Liver (tissue), 9 donors: ENCODE data around the gene PRSS16. TPM values are rescaled to one million over a fixed set of nuclear protein-coding genes. Genes with fewer than 3 reads are reported as not detected.
"Not testable (repeated sequence)": the region's sequence is repeated elsewhere in the genome, so short reads cannot be mapped to it uniquely, and the experiment has no call there.

Experiments
- DNase-seq: peaks from one replicate; pipeline ENCODE4 v3.0.0-alpha.2; 2017; ENCODE audit warnings: low spot score
- H3K27ac ChIP-seq, 2 donors: one replicate each; pipeline ENCODE4 v1.7.0; 2013; ENCODE audit warnings: inconsistent platforms in 2 of 2, low read length in 2 of 2, control low read depth in 1 of 2, low read depth in 1 of 2, mild to moderate bottlenecking in 1 of 2
- H3K27me3 ChIP-seq, 4 donors: one replicate each; pipeline versions ENCODE4 v1.6.1 to v1.7.0; 2013; ENCODE audit warnings: low read length in 3 of 4, inconsistent platforms in 1 of 4, mild to moderate bottlenecking in 1 of 4, moderate library complexity in 1 of 4; ENCODE audit not compliant: control insufficient read depth in 4 of 4, insufficient read depth in 4 of 4
- H3K36me3 ChIP-seq, 4 donors: one replicate each; pipeline versions ENCODE4 v1.6.1 to v1.7.0; 2013; ENCODE audit warnings: low read length in 3 of 4, mild to moderate bottlenecking in 3 of 4, low read depth in 1 of 4, moderate library complexity in 1 of 4; ENCODE audit not compliant: control insufficient read depth in 4 of 4, insufficient read depth in 3 of 4
- H3K4me1 ChIP-seq, 4 donors: one replicate each; pipeline versions ENCODE4 v1.6.1 to v1.7.0; 2013; ENCODE audit warnings: low read length in 3 of 4, mild to moderate bottlenecking in 3 of 4, moderate library complexity in 1 of 4; ENCODE audit not compliant: control insufficient read depth in 4 of 4, insufficient read depth in 4 of 4
- H3K4me3 ChIP-seq, 3 donors: one replicate each; pipeline versions ENCODE4 v1.6.1 to v1.7.0; 2013; ENCODE audit warnings: low read length in 3 of 3, control low read depth in 1 of 3, low read depth in 1 of 3, mild to moderate bottlenecking in 1 of 3
- H3K9ac ChIP-seq, 2 donors: one replicate each; pipeline ENCODE4 v1.7.0; 2013; ENCODE audit warnings: low read length in 2 of 2, mild to moderate bottlenecking in 2 of 2, moderate library complexity in 2 of 2, control low read depth in 1 of 2, low read depth in 1 of 2
- H3K9me3 ChIP-seq, 4 donors: one replicate each; pipeline versions ENCODE4 v1.6.1 to v1.7.0; 2013; ENCODE audit warnings: low read length in 3 of 4; ENCODE audit not compliant: control insufficient read depth in 4 of 4
- EGR1 ChIP-seq, 2 donors: IDR thresholded peaks; 2 replicates each; pipeline ENCODE4 v1.6.1; 2016 to 2018; ENCODE audit warnings: antibody characterized with exemption in 2 of 2, low read depth in 2 of 2
- FOXA1 ChIP-seq: IDR thresholded peaks from 2 replicates; pipeline ENCODE4 v1.6.1; 2016; ENCODE audit warnings: antibody characterized with exemption
- FOXA2 ChIP-seq: IDR thresholded peaks from 2 replicates; pipeline ENCODE4 v1.6.1; 2016; ENCODE audit warnings: antibody characterized with exemption
- GABPA ChIP-seq, 2 donors: IDR thresholded peaks in 1 of 2; conservative IDR thresholded peaks in 1 of 2; 2 replicates each; pipeline ENCODE4 v1.6.1; 2016; ENCODE audit warnings: antibody characterized with exemption in 2 of 2, mild to moderate bottlenecking in 1 of 2, moderate library complexity in 1 of 2
- HNF4A ChIP-seq, 2 donors: conservative IDR thresholded peaks; 2 replicates each; pipeline ENCODE4 v1.6.1; 2016; ENCODE audit warnings: antibody characterized with exemption in 2 of 2, mild to moderate bottlenecking in 2 of 2
- HNF4G ChIP-seq: IDR thresholded peaks from 2 replicates; pipeline ENCODE4 v1.6.1; 2016; ENCODE audit warnings: antibody characterized with exemption
- JUND ChIP-seq, 2 donors: IDR thresholded peaks; 2 replicates each; pipeline ENCODE4 v1.6.1; 2016; ENCODE audit warnings: antibody characterized with exemption in 2 of 2
- NR2F2 ChIP-seq: IDR thresholded peaks from 2 replicates; pipeline ENCODE4 v1.6.1; 2016; ENCODE audit warnings: antibody characterized with exemption
- RAD21 ChIP-seq, 2 donors: IDR thresholded peaks; 2 replicates each; pipeline ENCODE4 v1.6.1; 2016; ENCODE audit warnings: antibody characterized with exemption in 2 of 2, mild to moderate bottlenecking in 2 of 2
- RXRA ChIP-seq, 2 donors: IDR thresholded peaks; 2 replicates each; pipeline ENCODE4 v1.6.1; 2017 to 2018; ENCODE audit warnings: antibody characterized with exemption in 2 of 2, mild to moderate bottlenecking in 1 of 2
- TAF1 ChIP-seq: conservative IDR thresholded peaks from 2 replicates; pipeline ENCODE4 v1.6.1; 2016; ENCODE audit warnings: antibody characterized with exemption, mild to moderate bottlenecking
- YY1 ChIP-seq: IDR thresholded peaks from 2 replicates; pipeline ENCODE4 v1.6.1; 2016; ENCODE audit warnings: antibody characterized with exemption, mild to moderate bottlenecking
- WGBS: extraction: QIAGEN DNeasy Blood & Tissue Kit; methylation state at CpG from one replicate; pipeline ENCODE4 v1.1.7; 2013; 5-methylcytosine and 5-hydroxymethylcytosine counted together
- polyA plus RNA-seq, 2 donors: library from polyadenylated mRNA; stranded (reverse) in 1 of 2; unstranded in 1 of 2; fragments of 200-250 nt in 1 of 2; fragments of >200 nt in 1 of 2; fragmentation: Nextera tagmentation in 1 of 2; extraction: Ambion mirVana in 1 of 2; gene quantifications; one replicate each; pipeline versions ENCODE4 v1.2.1 to v1.2.3, GENCODE V29; 2013 to 2015
- total RNA-seq, 2 donors: library from RNA; depleted of rRNA; stranded (reverse); fragments of >200 nt; gene quantifications; one replicate each; pipeline ENCODE4 v1.2.3, GENCODE V29; 2014
- TF ChIP-seq, protein P1 (sequence below): fragments of 150-350 bp; IDR thresholded peaks from 2 replicates; pipeline ENCODE4 v1.5.1; 2017; ENCODE audit warnings: improper control_type of control experiment, low read depth, low read length; ENCODE audit not compliant: missing input control
- TF ChIP-seq, protein P2 (sequence below): IDR thresholded peaks from 2 replicates; pipeline ENCODE4 v1.6.1; 2016; ENCODE audit warnings: antibody characterized with exemption
- TF ChIP-seq, protein P3 (sequence below): IDR thresholded peaks from 2 replicates; pipeline ENCODE4 v1.6.1; 2016; ENCODE audit warnings: antibody characterized with exemption, mild to moderate bottlenecking
- donor health status: healthy.
- donor health status: healthy.
- donor health status: healthy.
- donor health status: healthy.
- donor health status: healthy.

Gene PRSS16
- total and polyA plus RNA-seq, 4 donors: 0.06 to 0.42 TPM; not detected in 2

DNA sequence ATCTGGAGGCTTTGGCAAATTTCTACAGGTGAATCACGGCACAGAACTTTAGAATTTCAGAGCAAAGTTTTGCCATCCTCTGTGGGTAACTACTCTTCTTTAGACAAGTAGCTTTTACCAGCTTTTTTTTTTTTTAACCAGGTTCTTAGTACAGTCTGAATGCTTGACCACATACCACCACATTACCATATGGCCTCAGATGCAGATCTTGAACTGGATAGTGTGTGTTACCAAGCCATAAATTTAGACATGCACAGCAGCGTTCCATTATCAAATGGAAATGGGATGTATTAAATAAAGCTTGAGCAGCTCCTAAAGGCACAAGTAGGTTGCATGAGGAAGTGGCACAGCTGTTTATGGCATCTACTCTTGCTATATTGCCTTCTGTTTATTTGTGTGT lies 38.3 kb upstream of the PRSS16 start (continued):
- TF ChIP-seq, protein P1, sequence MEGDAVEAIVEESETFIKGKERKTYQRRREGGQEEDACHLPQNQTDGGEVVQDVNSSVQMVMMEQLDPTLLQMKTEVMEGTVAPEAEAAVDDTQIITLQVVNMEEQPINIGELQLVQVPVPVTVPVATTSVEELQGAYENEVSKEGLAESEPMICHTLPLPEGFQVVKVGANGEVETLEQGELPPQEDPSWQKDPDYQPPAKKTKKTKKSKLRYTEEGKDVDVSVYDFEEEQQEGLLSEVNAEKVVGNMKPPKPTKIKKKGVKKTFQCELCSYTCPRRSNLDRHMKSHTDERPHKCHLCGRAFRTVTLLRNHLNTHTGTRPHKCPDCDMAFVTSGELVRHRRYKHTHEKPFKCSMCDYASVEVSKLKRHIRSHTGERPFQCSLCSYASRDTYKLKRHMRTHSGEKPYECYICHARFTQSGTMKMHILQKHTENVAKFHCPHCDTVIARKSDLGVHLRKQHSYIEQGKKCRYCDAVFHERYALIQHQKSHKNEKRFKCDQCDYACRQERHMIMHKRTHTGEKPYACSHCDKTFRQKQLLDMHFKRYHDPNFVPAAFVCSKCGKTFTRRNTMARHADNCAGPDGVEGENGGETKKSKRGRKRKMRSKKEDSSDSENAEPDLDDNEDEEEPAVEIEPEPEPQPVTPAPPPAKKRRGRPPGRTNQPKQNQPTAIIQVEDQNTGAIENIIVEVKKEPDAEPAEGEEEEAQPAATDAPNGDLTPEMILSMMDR: no peak
- TF ChIP-seq HNF4G (no peak), EGR1 (IDR thresholded peaks at IDR 0.05; ENCODE audit: low read depth in 2 of 2) (no peak), NR2F2 (no peak), TAF1 (no peak), JUND (IDR thresholded peaks at IDR 0.05) (no peak), FOXA2 (no peak), RAD21 (IDR thresholded peaks at IDR 0.05) (no peak)
- TF ChIP-seq, protein P2, sequence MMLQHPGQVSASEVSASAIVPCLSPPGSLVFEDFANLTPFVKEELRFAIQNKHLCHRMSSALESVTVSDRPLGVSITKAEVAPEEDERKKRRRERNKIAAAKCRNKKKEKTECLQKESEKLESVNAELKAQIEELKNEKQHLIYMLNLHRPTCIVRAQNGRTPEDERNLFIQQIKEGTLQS: no peak

DNA sequence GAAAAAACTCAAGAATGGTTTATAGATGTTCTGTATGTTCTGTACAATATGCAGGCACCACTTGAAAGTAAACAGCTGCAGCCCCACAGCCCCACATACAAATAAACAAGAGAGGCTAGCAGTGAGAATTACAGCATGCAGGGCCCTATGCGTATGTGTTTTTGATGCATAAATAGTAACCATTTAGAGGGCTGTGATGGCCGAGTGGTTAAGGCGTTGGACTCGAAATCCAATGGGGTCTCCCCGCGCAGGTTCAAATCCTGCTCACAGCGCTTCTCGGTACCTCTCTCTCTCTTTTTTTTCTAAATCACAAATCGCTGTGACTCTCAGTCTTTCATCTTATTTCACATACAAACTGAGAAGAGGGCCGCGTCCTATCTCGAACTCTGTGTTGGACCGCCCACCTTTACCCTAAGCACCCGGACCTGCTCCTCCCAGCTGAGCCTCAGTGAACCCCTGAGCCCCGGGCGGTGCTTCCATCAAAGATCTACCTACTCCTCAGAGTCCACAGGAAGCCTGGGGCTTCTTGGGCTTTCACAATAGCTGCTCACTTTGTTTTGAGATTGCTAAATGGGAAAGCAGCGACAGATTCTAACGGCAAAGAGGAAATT lies 37.7 kb upstream of the PRSS16 start:
- no peak overlapping the region for H3K4me3 ChIP-seq

DNA sequence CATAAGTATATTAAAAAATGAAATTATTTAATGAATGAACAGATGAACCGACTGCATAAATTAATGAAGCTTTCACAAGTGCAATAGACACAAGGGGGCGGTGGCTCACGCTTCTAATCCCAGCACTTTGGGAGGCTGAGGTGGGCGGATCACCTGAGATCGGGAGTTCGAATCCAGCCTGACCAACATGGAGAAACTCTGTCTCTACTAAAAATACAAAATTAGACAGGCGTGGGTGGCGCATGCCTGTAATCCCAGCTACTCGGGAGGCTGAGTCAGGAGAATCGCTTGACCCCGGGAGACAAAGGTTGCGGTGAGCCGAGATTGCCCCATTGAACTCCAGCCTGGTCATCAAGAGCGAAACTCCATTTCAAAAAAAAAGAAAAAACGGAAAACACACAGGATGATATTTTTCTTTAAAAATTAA lies 34.4 kb upstream of the PRSS16 start:
- H3K9me3 ChIP-seq: peaks cover 0 to 15% (median 7%) of the 10 kb centered on the region in 4 donors
- H3K4me3 ChIP-seq, H3K4me1 ChIP-seq, H3K9ac ChIP-seq, H3K27me3 ChIP-seq, H3K27ac ChIP-seq, H3K36me3 ChIP-seq, DNase-seq: not testable (repeated sequence)
- 82% methylated on average over 15 of the region's 15 CpGs for WGBS

More for the DNA sequence above, 37.7 kb upstream of the PRSS16 start:
- TF ChIP-seq, protein P2: no peak
- no peaks in the 10 kb centered on the region for H3K4me1 ChIP-seq
- no peaks in the 10 kb centered on the region for H3K36me3 ChIP-seq
- H3K9ac ChIP-seq: no peak overlapping the region
- H3K27me3 ChIP-seq: peaks cover 2 to 12% (median 6%) of the 10 kb centered on the region in 4 donors
- no peak overlapping the region for H3K27ac ChIP-seq
- 62% methylated on average over 18 of the region's 18 CpGs for WGBS
- peaks cover 0 to 9% (median 3%) of the 10 kb centered on the region in 4 donors for H3K9me3 ChIP-seq
- DNase-seq: no peak

DNA sequence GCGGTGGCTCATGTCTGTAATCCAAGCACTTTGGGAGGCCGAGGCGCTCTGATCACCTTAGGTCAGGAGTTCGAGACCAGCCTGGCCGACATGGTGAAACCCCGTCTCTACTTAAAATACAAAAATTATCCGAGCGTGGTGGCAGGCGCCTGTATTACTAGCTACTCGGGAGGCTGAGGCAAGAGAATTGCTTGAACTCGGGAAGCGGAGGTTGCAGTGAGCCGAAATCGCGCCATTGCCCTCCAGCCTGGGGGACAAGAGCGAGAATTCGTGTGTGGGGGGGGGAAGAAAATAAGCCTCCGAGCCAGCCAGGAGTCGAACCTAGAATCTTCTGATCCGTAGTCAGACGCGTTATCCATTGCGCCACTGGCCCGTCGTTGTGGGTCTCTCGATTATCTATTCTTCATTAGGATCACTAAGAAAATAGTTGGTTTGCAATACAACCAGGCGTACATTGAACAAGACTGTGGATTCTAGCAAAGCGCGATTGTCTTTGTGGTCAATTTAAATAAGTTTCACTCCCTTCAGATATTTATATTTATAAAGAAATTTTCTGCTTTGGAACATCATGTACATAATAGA lies 33.9 kb upstream of the PRSS16 start:
- Histone ChIP-seq H3K4me3 (no peak overlapping the region), H3K4me1 (no peaks in the 10 kb centered on the region), H3K9me3 (peaks cover 0 to 19% (median 7%) of the 10 kb centered on the region in 4 donors), H3K9ac (no peak overlapping the region), H3K27ac (no peak overlapping the region), H3K36me3 (no peaks in the 10 kb centered on the region), H3K27me3 (peaks cover 0 to 5% (median 2%) of the 10 kb centered on the region in 4 donors)
- WGBS: 41% methylated on average over 29 of the region's 29 CpGs
- no peak for DNase-seq
- no peak for TF ChIP-seq EGR1 (IDR thresholded peaks at IDR 0.05; ENCODE audit: low read depth in 2 of 2)
- no peak for TF ChIP-seq RXRA (IDR thresholded peaks at IDR 0.05)
- TF ChIP-seq HNF4A (conservative IDR thresholded peaks at IDR 0.05): no peak
- TF ChIP-seq, protein P2: no peak
- no peak for TF ChIP-seq GABPA (IDR thresholded peaks at IDR 0.05 in 1 of 2, conservative IDR thresholded peaks at IDR 0.05 in 1 of 2)
- TF ChIP-seq FOXA1: no peak
- TF ChIP-seq, protein P1: no peak
- TF ChIP-seq TAF1: no peak
- no peak for TF ChIP-seq RAD21 (IDR thresholded peaks at IDR 0.05)
- TF ChIP-seq YY1: no peak
- no peak for TF ChIP-seq HNF4G
- no peak for TF ChIP-seq JUND (IDR thresholded peaks at IDR 0.05)
- TF ChIP-seq, protein P3, sequence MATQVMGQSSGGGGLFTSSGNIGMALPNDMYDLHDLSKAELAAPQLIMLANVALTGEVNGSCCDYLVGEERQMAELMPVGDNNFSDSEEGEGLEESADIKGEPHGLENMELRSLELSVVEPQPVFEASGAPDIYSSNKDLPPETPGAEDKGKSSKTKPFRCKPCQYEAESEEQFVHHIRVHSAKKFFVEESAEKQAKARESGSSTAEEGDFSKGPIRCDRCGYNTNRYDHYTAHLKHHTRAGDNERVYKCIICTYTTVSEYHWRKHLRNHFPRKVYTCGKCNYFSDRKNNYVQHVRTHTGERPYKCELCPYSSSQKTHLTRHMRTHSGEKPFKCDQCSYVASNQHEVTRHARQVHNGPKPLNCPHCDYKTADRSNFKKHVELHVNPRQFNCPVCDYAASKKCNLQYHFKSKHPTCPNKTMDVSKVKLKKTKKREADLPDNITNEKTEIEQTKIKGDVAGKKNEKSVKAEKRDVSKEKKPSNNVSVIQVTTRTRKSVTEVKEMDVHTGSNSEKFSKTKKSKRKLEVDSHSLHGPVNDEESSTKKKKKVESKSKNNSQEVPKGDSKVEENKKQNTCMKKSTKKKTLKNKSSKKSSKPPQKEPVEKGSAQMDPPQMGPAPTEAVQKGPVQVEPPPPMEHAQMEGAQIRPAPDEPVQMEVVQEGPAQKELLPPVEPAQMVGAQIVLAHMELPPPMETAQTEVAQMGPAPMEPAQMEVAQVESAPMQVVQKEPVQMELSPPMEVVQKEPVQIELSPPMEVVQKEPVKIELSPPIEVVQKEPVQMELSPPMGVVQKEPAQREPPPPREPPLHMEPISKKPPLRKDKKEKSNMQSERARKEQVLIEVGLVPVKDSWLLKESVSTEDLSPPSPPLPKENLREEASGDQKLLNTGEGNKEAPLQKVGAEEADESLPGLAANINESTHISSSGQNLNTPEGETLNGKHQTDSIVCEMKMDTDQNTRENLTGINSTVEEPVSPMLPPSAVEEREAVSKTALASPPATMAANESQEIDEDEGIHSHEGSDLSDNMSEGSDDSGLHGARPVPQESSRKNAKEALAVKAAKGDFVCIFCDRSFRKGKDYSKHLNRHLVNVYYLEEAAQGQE: no peak
- no peak for TF ChIP-seq NR2F2
